GM23338 (cell line): ENCODE measurements around the gene TACC3. TPM values are rescaled to one million over a fixed set of nuclear protein-coding genes. Genes with fewer than 3 reads are reported as not detected.

Experiments
- ATAC-seq: fragments of 200-7000 bp; cut with Tn5 transposase; 3 replicates; pipeline ENCODE4 v1.9.1; 2020
- DNase-seq: peaks from one replicate; pipeline ENCODE4 v3.0.0-alpha.2; 2015; ENCODE audit warnings: low spot score
- H2AFZ ChIP-seq: fragments of 200-600 bp; sonication (generic); 2 replicates; pipeline ENCODE4 v1.8.0; 2016; ENCODE audit warnings: antibody characterized with exemption, mild to moderate bottlenecking, moderate library complexity
- H3F3A ChIP-seq: fragments of 200-600 bp; sonication (generic); replicated peaks from 2 replicates; pipeline ENCODE4 v1.8.0; 2017; ENCODE audit warnings: antibody characterized with exemption, mixed run types, low read depth
- H3K27ac ChIP-seq: fragments of 200-600 bp; sonication (generic); 2 replicates; pipeline ENCODE4 v1.6.1; 2016; ENCODE audit warnings: low read depth
- H3K27me3 ChIP-seq: fragments of 200-600 bp; sonication (generic); 2 replicates; pipeline ENCODE4 v1.8.0; 2016; ENCODE audit warnings: mild to moderate bottlenecking, mixed run types, moderate library complexity; ENCODE audit not compliant: insufficient read depth
- H3K36me3 ChIP-seq: fragments of 200-600 bp; sonication (generic); 2 replicates; pipeline ENCODE4 v1.8.0; 2016; ENCODE audit warnings: mild to moderate bottlenecking; ENCODE audit not compliant: insufficient read depth
- H3K4me1 ChIP-seq: fragments of 200-600 bp; sonication (generic); 2 replicates; pipeline ENCODE4 v1.8.0; 2016; ENCODE audit warnings: mild to moderate bottlenecking, moderate library complexity; ENCODE audit not compliant: insufficient read depth
- H3K4me2 ChIP-seq: fragments of 200-600 bp; sonication (generic); 2 replicates; pipeline ENCODE4 v1.7.1; 2017; ENCODE audit warnings: mixed run types
- H3K4me3 ChIP-seq: fragments of 200-600 bp; sonication (generic); 2 replicates; pipeline ENCODE4 v1.6.1; 2016; ENCODE audit warnings: mixed run types
- H3K79me2 ChIP-seq: fragments of 200-600 bp; sonication (generic); replicated peaks from 2 replicates; pipeline ENCODE4 v1.8.0; 2017; ENCODE audit warnings: mild to moderate bottlenecking; ENCODE audit not compliant: insufficient read depth
- H3K9me2 ChIP-seq: fragments of 200-600 bp; sonication (generic); 2 replicates; pipeline ENCODE4 v1.8.0; 2017; ENCODE audit not compliant: insufficient read depth
- H4K20me1 ChIP-seq: fragments of 200-600 bp; sonication (generic); replicated peaks from 2 replicates; pipeline ENCODE4 v1.8.0; 2017; ENCODE audit warnings: mild to moderate bottlenecking; ENCODE audit not compliant: insufficient read depth
- H3K27ac Mint-ChIP-seq: 2 replicates; pipeline ENCODE4 v1.8.0; 2020; ENCODE audit warnings: inconsistent platforms, mild to moderate bottlenecking, moderate library complexity, mixed read lengths
- H3K27me3 Mint-ChIP-seq: 3 replicates; pipeline ENCODE4 v1.8.0; 2022; ENCODE audit warnings: low read depth, mild to moderate bottlenecking, moderate library complexity, mixed read lengths, inconsistent platforms; ENCODE audit not compliant: insufficient read depth, poor library complexity
- H3K36me3 Mint-ChIP-seq: 3 replicates; pipeline ENCODE4 v1.8.0; 2021; ENCODE audit warnings: low read depth, mild to moderate bottlenecking, inconsistent platforms, moderate library complexity, mixed read lengths
- H3K4me1 Mint-ChIP-seq: 3 replicates; pipeline ENCODE4 v1.8.0; 2020; ENCODE audit warnings: mild to moderate bottlenecking, inconsistent platforms, mixed read lengths
- H3K4me3 Mint-ChIP-seq: 3 replicates; pipeline ENCODE4 v1.8.0; 2021; ENCODE audit warnings: moderate library complexity, mild to moderate bottlenecking, inconsistent platforms, mixed read lengths
- H3K9me3 Mint-ChIP-seq: 3 replicates; pipeline ENCODE4 v1.8.0; 2020; ENCODE audit warnings: moderate library complexity, mild to moderate bottlenecking, inconsistent platforms, mixed read lengths
- CTCF ChIP-seq, 2 experiments: fragments of 200-600 bp in 1 of 2; sonication (generic) in 1 of 2; conservative IDR thresholded peaks; 2 replicates each; pipeline versions ENCODE4 v1.5.1 to v1.6.1; 2016 to 2017; ENCODE audit warnings: antibody characterized with exemption in 2 of 2, low read depth in 2 of 2, mild to moderate bottlenecking in 2 of 2, moderate library complexity in 1 of 2
- JUNB ChIP-seq: IDR thresholded peaks from one replicate; pipeline ENCODE4 v1.6.1; 2016; ENCODE audit warnings: antibody characterized with exemption; ENCODE audit not compliant: unreplicated experiment
- NANOG ChIP-seq: IDR thresholded peaks from 2 replicates; pipeline ENCODE4 v1.6.1; 2016; ENCODE audit warnings: antibody characterized with exemption, borderline replicate concordance
- STAT1 ChIP-seq: IDR thresholded peaks from one replicate; pipeline ENCODE4 v1.6.1; 2016; ENCODE audit warnings: antibody characterized with exemption; ENCODE audit not compliant: unreplicated experiment
- ZNF114 ChIP-seq: fragments of 250-450 bp; sonication (Bioruptor Pico); IDR thresholded peaks from 2 replicates; pipeline ENCODE4 v1.5.0; 2020; ENCODE audit warnings: mild to moderate bottlenecking, moderate library complexity
- ZNF331 ChIP-seq: fragments of 250-450 bp; sonication (Bioruptor Pico); IDR thresholded peaks from 2 replicates; pipeline ENCODE4 v1.5.0; 2020; ENCODE audit warnings: low read depth, mild to moderate bottlenecking, moderate library complexity
- ZNF462 ChIP-seq: fragments of 250-450 bp; sonication (Bioruptor Pico); IDR thresholded peaks from 2 replicates; pipeline ENCODE4 v1.5.0; 2020; ENCODE audit warnings: mild to moderate bottlenecking, moderate library complexity
- polyA plus RNA-seq: library from polyadenylated mRNA; unstranded; fragments of >200 nt; fragmentation: Nextera tagmentation; extraction: Ambion mirVana; gene quantifications from 2 replicates; pipeline ENCODE4 v1.2.1, GENCODE V29; 2016
- total RNA-seq: library from RNA; depleted of rRNA; stranded (reverse); fragments of >200 nt; shearing (Covaris generic); gene quantifications from 2 replicates; pipeline ENCODE4 v1.2.3, GENCODE V29; 2014

Gene TACC3
- total and polyA plus RNA-seq, 2 experiments from 2014 or later: 120 TPM

GRCh38 chr4:1726146-1726934 is 5.0 kb downstream of the TACC3 start:
- peak overlapping the region; percentile 92 for H3K27ac Mint-ChIP-seq
- Histone ChIP-seq H3K79me2 (peaks cover 60% of the 10 kb centered on the region), H3K4me2 (no peak overlapping the region), H3K4me1 (peaks cover 4% of the 10 kb centered on the region; the same call in 1 of the 2 replicates), H4K20me1 (peaks cover 48% of the 10 kb centered on the region), H3K36me3 (peaks cover 61% of the 10 kb centered on the region), H3F3A (peaks cover 33% of the 10 kb centered on the region), H3K4me3 (no peak overlapping the region), H3K9me2 (no peaks in the 10 kb centered on the region), H3K27ac (0 out of 2 replicates have a peak overlapping the region, but pooled peaks have one; percentile 10), H2AFZ (no peak overlapping the region), H3K27me3 (no peaks in the 10 kb centered on the region)
- peaks cover 90% of the 10 kb centered on the region for H3K36me3 Mint-ChIP-seq
- no peaks in the 10 kb centered on the region; the same call in 2 of the 3 replicates for H3K9me3 Mint-ChIP-seq
- peak; percentile 53 for ATAC-seq
- peak; percentile 94 for DNase-seq
- H3K4me3 Mint-ChIP-seq: no peak overlapping the region
- H3K4me1 Mint-ChIP-seq: peaks cover 14% of the 10 kb centered on the region
- TF ChIP-seq CTCF (conservative IDR thresholded peaks at IDR 0.05; ENCODE audit: low read depth in 2 of 2) (peak; percentile 89 to 98), ZNF114 (CRISPR knock-in tag) (no peak), STAT1 (no peak), NANOG (no peak), JUNB (no peak)
- peaks cover 14% of the 10 kb centered on the region for H3K27me3 Mint-ChIP-seq

- Histone ChIP-seq H2AFZ (no peak overlapping the region), H3K27me3 (no peaks in the 10 kb centered on the region), H3K36me3 (peaks cover 66% of the 10 kb centered on the region), H3K4me2 (no peak overlapping the region), H4K20me1 (peaks cover 45% of the 10 kb centered on the region), H3K79me2 (peaks cover 52% of the 10 kb centered on the region), H3K4me3 (no peak overlapping the region), H3K27ac (no peak overlapping the region), H3K4me1 (peaks cover 3% of the 10 kb centered on the region; the same call in 1 of the 2 replicates), H3K9me2 (no peaks in the 10 kb centered on the region), H3F3A (peaks cover 33% of the 10 kb centered on the region)
- Mint-ChIP-seq H3K4me3 (no peak overlapping the region), H3K27ac (no peak overlapping the region; the same call in 1 of the 2 replicates), H3K9me3 (no peaks in the 10 kb centered on the region; the same call in 2 of the 3 replicates), H3K36me3 (peaks cover 93% of the 10 kb centered on the region), H3K4me1 (peaks cover 13% of the 10 kb centered on the region), H3K27me3 (peaks cover 13% of the 10 kb centered on the region)
- no peak for TF ChIP-seq ZNF331 (CRISPR knock-in tag)
- TF ChIP-seq CTCF (conservative IDR thresholded peaks at IDR 0.05; ENCODE audit: low read depth in 2 of 2): no peak
- TF ChIP-seq STAT1: no peak
- no peak for TF ChIP-seq JUNB
- no peak for TF ChIP-seq ZNF462 (CRISPR knock-in tag)
- TF ChIP-seq ZNF114 (CRISPR knock-in tag): no peak
- no peak for ATAC-seq
- no peak for DNase-seq
These were observed 6.1 kb downstream of the TACC3 start for GRCh38 chr4:1727117-1728031.
